Measurements from ENCODE around the gene SMAD6. TPM values are rescaled to one million over a fixed set of nuclear protein-coding genes. Genes with fewer than 3 reads are reported as not detected.

SMAD6 gene
- total RNA-seq, 1 experiment from 2014 or later, result 8.9 TPM

- Histone ChIP-seq H3K4me1 (peaks cover 25% of the 10 kb centered on the region), H3K4me3 (ENCODE audit: low read depth, low read length) (no peak overlapping the region), H3K9me3 (no peaks in the 10 kb centered on the region), H3K36me3 (ENCODE audit: control insufficient read depth, insufficient read depth, low read length) (no peaks in the 10 kb centered on the region; the same call in 1 of the 2 replicates), H3K27me3 (replicated peaks; ENCODE audit: control insufficient read depth, insufficient read depth, low read length) (no peaks in the 10 kb centered on the region)
- no peak for TF ChIP-seq CTCF (IDR thresholded peaks at IDR 0.05; ENCODE audit: insufficient read depth in 1 of 2, low read depth in 1 of 2, low read length in 1 of 2, severe bottlenecking in 1 of 2, unreplicated experiment in 1 of 2)
- BruUV-seq (replicated peaks), result no TSS peak
- no peak overlapping the region for H3K4me3 Mint-ChIP-seq (ENCODE audit: unreplicated experiment)
- no peaks in the 10 kb centered on the region for H3K9me3 Mint-ChIP-seq (ENCODE audit: unreplicated experiment)
- ChIA-PET CTCF (interaction anchor here (0.8 to 2.0 kb wide), 4 partner anchors 71 to 161 kb away, joined by 3 to 8 read pairs (median 6); no protein-coding TSS in a partner anchor), POLR2A (no interaction called here)
- intact Hi-C loops (cut with micrococcal nuclease; ENCODE audit: unreplicated experiment), result no loop called here
- no peak for DNase-seq
- no peaks in the 10 kb centered on the region for H3K36me3 Mint-ChIP-seq (ENCODE audit: insufficient read depth, unreplicated experiment)
- peak overlapping the region; percentile 67 for H3K27ac Mint-ChIP-seq (ENCODE audit: unreplicated experiment)
- no peaks in the 10 kb centered on the region for H3K27me3 Mint-ChIP-seq (ENCODE audit: insufficient read depth, unreplicated experiment)
- no peaks in the 10 kb centered on the region for H3K4me1 Mint-ChIP-seq (ENCODE audit: low read depth, unreplicated experiment)
Measured at GRCh38 chr15:66780172-66780972, 78.3 kb downstream of the SMAD6 start.

- H3K4me3 Mint-ChIP-seq (ENCODE audit: unreplicated experiment), result no peak overlapping the region
- H3K36me3 ChIP-seq (ENCODE audit: control insufficient read depth, insufficient read depth, low read length), result no peaks in the 10 kb centered on the region; the same call in 1 of the 2 replicates
- no peak for TF ChIP-seq CTCF (IDR thresholded peaks at IDR 0.05; ENCODE audit: insufficient read depth in 1 of 2, low read depth in 1 of 2, low read length in 1 of 2, severe bottlenecking in 1 of 2, unreplicated experiment in 1 of 2)
- no peaks in the 10 kb centered on the region for H3K9me3 Mint-ChIP-seq (ENCODE audit: unreplicated experiment)
- no peaks in the 10 kb centered on the region for H3K36me3 Mint-ChIP-seq (ENCODE audit: insufficient read depth, unreplicated experiment)
- no peak for DNase-seq
- H3K27ac Mint-ChIP-seq (ENCODE audit: unreplicated experiment), result no peak overlapping the region
- intact Hi-C loops (cut with micrococcal nuclease; ENCODE audit: unreplicated experiment), result no loop called here
- H3K4me1 ChIP-seq, result peaks cover 25% of the 10 kb centered on the region
- BruUV-seq (replicated peaks), result no TSS peak
- H3K4me1 Mint-ChIP-seq (ENCODE audit: low read depth, unreplicated experiment), result no peaks in the 10 kb centered on the region
- H3K4me3 ChIP-seq (ENCODE audit: low read depth, low read length), result no peak overlapping the region
- CTCF ChIA-PET, result no interaction called here
- H3K27me3 Mint-ChIP-seq (ENCODE audit: insufficient read depth, unreplicated experiment), result no peaks in the 10 kb centered on the region
- no peaks in the 10 kb centered on the region for H3K27me3 ChIP-seq (replicated peaks; ENCODE audit: control insufficient read depth, insufficient read depth, low read length)
- POLR2A ChIA-PET, result no interaction called here
- no peaks in the 10 kb centered on the region for H3K9me3 ChIP-seq
Measured at GRCh38 chr15:66780973-66781718, 79.1 kb downstream of the SMAD6 start.

- peaks cover 25% of the 10 kb centered on the region for H3K4me1 ChIP-seq
- no peaks in the 10 kb centered on the region for H3K27me3 Mint-ChIP-seq (ENCODE audit: insufficient read depth, unreplicated experiment)
- H3K4me1 Mint-ChIP-seq (ENCODE audit: low read depth, unreplicated experiment), result no peaks in the 10 kb centered on the region
- H3K4me3 Mint-ChIP-seq (ENCODE audit: unreplicated experiment), result no peak overlapping the region
- H3K4me3 ChIP-seq (ENCODE audit: low read depth, low read length), result no peak overlapping the region
- BruUV-seq (replicated peaks), result no TSS peak
- intact Hi-C loops (cut with micrococcal nuclease; ENCODE audit: unreplicated experiment), result no loop called here
- H3K27ac Mint-ChIP-seq (ENCODE audit: unreplicated experiment), result no peak overlapping the region
- CTCF ChIA-PET, result no interaction called here
- no peaks in the 10 kb centered on the region for H3K36me3 Mint-ChIP-seq (ENCODE audit: insufficient read depth, unreplicated experiment)
- POLR2A ChIA-PET, result no interaction called here
- no peaks in the 10 kb centered on the region for H3K27me3 ChIP-seq (replicated peaks; ENCODE audit: control insufficient read depth, insufficient read depth, low read length)
- no peaks in the 10 kb centered on the region for H3K9me3 ChIP-seq
- H3K9me3 Mint-ChIP-seq (ENCODE audit: unreplicated experiment), result no peaks in the 10 kb centered on the region
- no peak for DNase-seq
- no peaks in the 10 kb centered on the region; the same call in 1 of the 2 replicates for H3K36me3 ChIP-seq (ENCODE audit: control insufficient read depth, insufficient read depth, low read length)
- no peak for TF ChIP-seq CTCF (IDR thresholded peaks at IDR 0.05; ENCODE audit: insufficient read depth in 1 of 2, low read depth in 1 of 2, low read length in 1 of 2, severe bottlenecking in 1 of 2, unreplicated experiment in 1 of 2)
Measured at GRCh38 chr15:66782785-66783184, 80.7 kb downstream of the SMAD6 start.

Measured in Caco-2 (cell line).